NB4 (cell line): ENCODE data around the gene LTK.

Experiments
- CTCF ChIP-seq: IDR thresholded peaks from one replicate; pipeline ENCODE4 v1.5.1; 2012; ENCODE audit warnings: low read depth, low read length
- POLR2A ChIP-seq: IDR thresholded peaks from 2 replicates; pipeline ENCODE4 v1.6.1; 2011; ENCODE audit warnings: mild to moderate bottlenecking; ENCODE audit not compliant: insufficient read length; ENCODE audit errors: extremely low read depth

DNA sequence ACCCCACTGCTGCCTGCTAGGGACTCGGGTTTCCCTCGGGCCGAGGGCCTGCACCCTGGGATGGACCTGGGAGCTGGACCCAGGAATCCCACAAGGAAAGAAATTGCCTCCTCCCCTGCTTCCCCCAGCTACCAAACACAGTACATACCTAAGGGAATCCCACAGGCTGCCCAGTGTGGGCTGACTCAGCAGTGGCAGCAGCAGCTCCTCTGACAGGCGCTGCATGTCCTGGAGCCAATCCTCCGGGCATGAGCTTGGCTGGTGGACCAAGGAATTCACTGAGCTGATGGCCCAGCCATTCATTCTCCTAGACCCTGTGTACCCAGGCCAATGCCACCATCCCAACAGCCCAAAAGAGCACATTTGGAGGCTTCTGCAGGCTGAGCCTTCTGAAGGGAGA, 9.5 kb upstream of the LTK start:
- TF ChIP-seq CTCF, result no peak
- TF ChIP-seq POLR2A, result no peak
